ENCODE measurements around the gene A2M. TPM values are rescaled to one million over a fixed set of nuclear protein-coding genes. Genes with fewer than 3 reads are reported as not detected.

Gene A2M
- total RNA-seq, 4 donors from 2014 or later: 316 to 600 (median 331) TPM

DNA sequence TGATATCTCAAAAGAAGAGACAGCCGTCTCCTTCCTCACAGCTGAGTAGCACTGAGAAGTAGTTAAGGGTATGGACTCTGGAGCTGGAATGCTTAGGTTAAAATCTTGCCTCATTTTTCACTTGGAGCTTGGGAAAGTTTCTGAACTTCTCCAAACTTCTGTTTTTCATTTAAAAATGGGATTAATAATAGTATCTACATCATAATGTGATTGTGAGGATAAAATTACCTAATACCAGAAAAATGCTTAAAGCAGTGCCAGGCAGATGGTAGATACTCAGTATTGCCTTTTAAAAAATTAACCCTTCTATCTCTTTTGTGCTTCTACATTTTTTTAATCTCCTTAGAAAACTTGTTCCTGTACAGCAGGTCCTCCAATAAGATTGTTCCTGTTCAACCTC is 63.1 kb downstream of the A2M start:
- TF ChIP-seq, protein P1, sequence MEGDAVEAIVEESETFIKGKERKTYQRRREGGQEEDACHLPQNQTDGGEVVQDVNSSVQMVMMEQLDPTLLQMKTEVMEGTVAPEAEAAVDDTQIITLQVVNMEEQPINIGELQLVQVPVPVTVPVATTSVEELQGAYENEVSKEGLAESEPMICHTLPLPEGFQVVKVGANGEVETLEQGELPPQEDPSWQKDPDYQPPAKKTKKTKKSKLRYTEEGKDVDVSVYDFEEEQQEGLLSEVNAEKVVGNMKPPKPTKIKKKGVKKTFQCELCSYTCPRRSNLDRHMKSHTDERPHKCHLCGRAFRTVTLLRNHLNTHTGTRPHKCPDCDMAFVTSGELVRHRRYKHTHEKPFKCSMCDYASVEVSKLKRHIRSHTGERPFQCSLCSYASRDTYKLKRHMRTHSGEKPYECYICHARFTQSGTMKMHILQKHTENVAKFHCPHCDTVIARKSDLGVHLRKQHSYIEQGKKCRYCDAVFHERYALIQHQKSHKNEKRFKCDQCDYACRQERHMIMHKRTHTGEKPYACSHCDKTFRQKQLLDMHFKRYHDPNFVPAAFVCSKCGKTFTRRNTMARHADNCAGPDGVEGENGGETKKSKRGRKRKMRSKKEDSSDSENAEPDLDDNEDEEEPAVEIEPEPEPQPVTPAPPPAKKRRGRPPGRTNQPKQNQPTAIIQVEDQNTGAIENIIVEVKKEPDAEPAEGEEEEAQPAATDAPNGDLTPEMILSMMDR (IDR thresholded peaks at IDR 0.05; ENCODE audit: low read depth): no peak

DNA sequence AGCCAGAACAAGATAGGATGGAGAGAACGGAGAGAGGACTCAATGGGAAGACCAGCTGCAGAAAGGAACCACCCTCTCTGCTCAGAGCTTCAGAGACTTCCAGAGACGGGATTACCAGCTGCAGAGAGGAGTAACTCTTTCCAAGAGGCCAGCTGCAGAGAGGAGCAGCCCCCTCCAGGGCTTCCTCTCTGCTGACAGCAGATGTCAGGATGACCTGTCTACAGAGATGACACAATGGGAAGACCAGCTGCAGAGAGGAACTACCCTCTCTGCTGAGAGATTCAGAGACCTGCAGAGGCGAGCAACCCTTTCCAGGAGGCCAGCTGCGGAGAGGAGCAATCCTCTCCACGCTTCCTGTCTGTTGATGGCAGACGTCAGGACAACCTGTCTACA is 64.6 kb downstream of the A2M start:
- TF ChIP-seq, protein P1 (IDR thresholded peaks at IDR 0.05; ENCODE audit: low read depth): no peak

DNA sequence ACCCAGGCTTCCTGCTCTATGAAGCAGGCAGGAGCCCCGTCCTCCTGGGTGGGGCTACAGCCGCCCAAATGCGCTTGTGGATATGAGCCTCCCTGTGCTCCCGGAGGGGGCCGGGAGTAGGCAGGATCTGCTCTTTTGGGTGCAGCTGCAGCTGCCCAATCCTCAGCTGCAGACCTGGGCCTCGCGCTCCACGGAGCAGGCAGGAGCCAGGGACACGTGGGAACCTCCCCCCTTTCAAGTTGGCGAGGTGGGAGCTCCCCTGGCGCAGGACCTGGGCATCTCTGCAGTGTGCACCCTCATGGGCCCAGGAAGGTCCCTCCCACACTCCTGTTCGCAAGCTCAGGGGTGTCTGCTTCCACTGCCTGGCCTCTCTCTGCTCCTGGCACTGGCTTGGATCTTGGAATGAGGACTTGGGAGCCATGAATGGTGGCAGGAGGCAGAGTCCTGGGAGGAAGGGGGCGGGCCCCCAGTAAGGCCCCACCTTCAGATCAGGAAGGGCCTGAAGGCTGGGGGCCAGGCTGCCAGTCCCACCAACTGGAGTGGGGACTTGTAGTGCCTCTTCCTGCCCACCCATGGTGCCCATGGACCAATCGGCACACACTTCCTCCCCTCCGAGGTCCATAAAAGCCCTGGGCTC is 65.1 kb downstream of the A2M start:
- TF ChIP-seq, protein P1 (IDR thresholded peaks at IDR 0.05; ENCODE audit: low read depth): no peak

DNA sequence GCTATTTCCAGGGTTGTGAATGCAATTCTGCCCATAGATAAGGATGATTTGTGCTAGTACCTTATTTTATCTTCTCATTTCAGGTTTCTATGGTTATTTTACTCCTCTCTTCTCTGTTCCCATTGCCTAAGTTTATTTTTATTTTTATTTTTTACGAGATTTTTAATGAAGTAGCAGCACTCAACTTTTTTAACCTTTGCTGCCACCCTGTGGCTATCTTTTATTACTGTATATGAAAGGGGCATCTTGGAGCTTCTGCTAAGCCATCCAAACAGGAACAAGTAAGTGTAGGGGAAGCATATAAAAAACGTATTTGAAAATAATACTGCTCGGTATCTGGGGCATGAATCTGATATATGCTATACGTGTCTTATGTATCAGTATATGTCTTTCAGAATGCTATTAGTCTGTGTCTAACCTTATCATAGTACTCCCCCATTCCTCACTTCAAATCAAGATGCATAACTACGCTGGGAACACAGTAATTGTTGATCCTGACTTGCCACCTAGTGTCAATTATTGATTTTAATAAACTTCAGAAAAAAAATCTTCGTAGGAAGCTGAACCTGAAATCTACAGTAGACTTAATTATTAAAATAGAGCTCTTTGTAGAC is 66.1 kb downstream of the A2M start:
- TF ChIP-seq, protein P1 (IDR thresholded peaks at IDR 0.05; ENCODE audit: low read depth): no peak

DNA sequence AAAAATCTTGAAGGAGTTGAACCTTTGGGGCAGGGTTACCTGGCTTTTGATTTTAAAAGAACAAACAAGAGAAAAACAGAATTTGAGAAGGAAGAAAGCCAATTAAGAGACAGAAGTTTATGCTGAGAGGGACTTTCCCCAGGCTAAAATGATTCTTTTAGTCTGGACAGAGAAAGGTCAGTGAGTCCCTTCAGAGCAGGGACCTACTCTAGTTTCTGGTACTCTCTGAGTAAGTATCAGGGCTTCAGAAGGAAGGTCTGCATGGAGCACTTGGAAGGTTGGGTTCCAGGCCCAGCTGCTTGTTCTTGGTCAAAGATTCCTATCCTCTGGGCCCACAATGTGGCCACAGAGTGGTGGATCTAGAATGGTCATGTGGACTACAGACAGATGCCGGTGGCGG is 66.8 kb downstream of the A2M start:
- TF ChIP-seq, protein P1 (IDR thresholded peaks at IDR 0.05; ENCODE audit: low read depth): no peak

DNA sequence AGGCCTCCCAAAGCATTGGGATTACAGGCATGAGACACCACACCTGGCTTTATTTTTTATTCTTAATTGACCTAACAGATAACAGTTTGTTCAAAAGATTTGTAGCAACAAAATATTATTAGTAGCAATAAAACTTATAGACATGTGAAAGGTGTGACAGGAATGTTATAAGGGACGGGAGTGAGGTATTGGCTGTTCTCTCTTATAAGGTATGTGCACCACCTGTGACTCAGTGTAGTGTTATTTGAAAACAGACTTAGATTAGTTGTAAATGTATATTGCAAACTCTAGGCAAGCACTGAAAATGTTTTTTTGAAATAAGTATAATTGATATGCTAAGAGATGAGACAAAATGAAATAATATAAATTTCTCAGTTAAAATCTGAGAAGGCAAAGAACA is 68.6 kb downstream of the A2M start:
- TF ChIP-seq, protein P1 (IDR thresholded peaks at IDR 0.05; ENCODE audit: low read depth): no peak

DNA sequence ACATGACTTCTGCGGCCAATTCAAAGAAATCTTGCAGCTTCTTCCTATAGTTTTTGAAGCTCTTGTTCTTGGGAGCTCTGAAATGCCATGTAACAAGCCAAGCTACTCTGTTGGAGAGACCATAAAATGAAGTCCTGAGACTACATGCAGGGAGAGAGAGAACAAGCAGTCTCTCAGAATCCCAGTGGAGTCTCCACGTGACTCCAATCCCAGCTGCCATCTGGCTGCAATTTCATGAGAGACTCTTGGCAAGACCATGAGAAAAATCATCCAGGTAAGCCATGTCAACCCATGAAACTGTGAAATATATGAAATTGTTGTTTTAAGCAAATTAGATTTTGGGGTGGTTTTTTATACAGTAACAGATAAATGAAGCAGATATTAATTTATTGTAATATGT is 72.0 kb downstream of the A2M start:
- TF ChIP-seq, protein P1 (IDR thresholded peaks at IDR 0.05; ENCODE audit: low read depth): no peak
